GM12878 (cell line): Measurements from ENCODE around the gene AMT.
"Not testable (repeated sequence)": the region's sequence is repeated elsewhere in the genome, so short reads cannot be mapped to it uniquely, and the experiment has no call there.

Experiments
- BCLAF1 ChIP-seq: fragments of 450-650 bp; IDR thresholded peaks from 2 replicates; pipeline ENCODE4 v1.6.1; 2017; ENCODE audit warnings: antibody characterized with exemption, mild to moderate bottlenecking, moderate library complexity
- CTCF ChIP-seq, 3 experiments: IDR thresholded peaks in 2 of 3; conservative IDR thresholded peaks in 1 of 3; 2 replicates each; pipeline ENCODE4 v1.5.1; 2011; ENCODE audit warnings: low read depth in 3 of 3, low read length in 3 of 3, mild to moderate bottlenecking in 3 of 3, control low read depth in 2 of 3, moderate library complexity in 2 of 3, inconsistent platforms in 1 of 3, mixed read lengths in 1 of 3; ENCODE audit not compliant: control insufficient read depth in 2 of 3, insufficient read depth in 1 of 3; ENCODE audit errors: extremely low read depth in 1 of 3
- LARP7 ChIP-seq: fragments of 450-650 bp; IDR thresholded peaks from 2 replicates; pipeline ENCODE4 v1.6.1; 2017; ENCODE audit warnings: mild to moderate bottlenecking
- MTA3 ChIP-seq: IDR thresholded peaks from 2 replicates; pipeline ENCODE4 v1.6.1; 2012; ENCODE audit warnings: low read length, inconsistent platforms, borderline replicate concordance
- NR2C1 ChIP-seq: fragments of 450-650 bp; IDR thresholded peaks from 2 replicates; pipeline ENCODE4 v1.6.1; 2017; ENCODE audit warnings: antibody characterized with exemption, mild to moderate bottlenecking, moderate library complexity
- POLR2AphosphoS5 ChIP-seq: IDR thresholded peaks from 2 replicates; pipeline ENCODE4 v1.6.1; 2011; ENCODE audit warnings: mild to moderate bottlenecking, low read length, inconsistent platforms
- RAD21 ChIP-seq: IDR thresholded peaks from 2 replicates; pipeline ENCODE4 v1.6.1; 2011; ENCODE audit warnings: mild to moderate bottlenecking, low read depth, low read length, moderate library complexity; ENCODE audit not compliant: insufficient read depth
- SUZ12 ChIP-seq: fragments of 200-600 bp; sonication (generic); IDR thresholded peaks from one replicate; pipeline ENCODE4 v1.6.1; 2018; ENCODE audit warnings: antibody characterized with exemption, mild to moderate bottlenecking; ENCODE audit not compliant: unreplicated experiment
- TCF7 ChIP-seq: IDR thresholded peaks from 2 replicates; pipeline ENCODE4 v1.6.1; 2014; ENCODE audit warnings: antibody characterized with exemption, borderline replicate concordance
- USF2 ChIP-seq: IDR thresholded peaks from 2 replicates; pipeline ENCODE4 v1.6.1; 2011; ENCODE audit warnings: low read depth, low read length, improper control_type of control experiment, borderline replicate concordance
- ZNF274 ChIP-seq: IDR thresholded peaks from one replicate; pipeline ENCODE4 v1.8.0; 2011; ENCODE audit not compliant: insufficient read length, insufficient read depth

- TF ChIP-seq CTCF (IDR thresholded peaks at IDR 0.05 in 2 of 3, conservative IDR thresholded peaks at IDR 0.05 in 1 of 3; ENCODE audit: control insufficient read depth in 2 of 3, extremely low read depth in 1 of 3, insufficient read depth in 1 of 3, low read depth in 3 of 3, low read length in 3 of 3); USF2; BCLAF1; LARP7; RAD21; NR2C1; SUZ12; POLR2AphosphoS5; TCF7; MTA3; ZNF274: not testable (repeated sequence)
These were observed 31.0 kb downstream of the AMT start for GRCh38 chr3:49391310-49391709.
